HG03571 (cell line): Measurements from ENCODE around the gene SLC23A1.
"Not testable (repeated sequence)": the region's sequence is repeated elsewhere in the genome, so short reads cannot be mapped to it uniquely, and the experiment has no call there.

Experiments used
- ATAC-seq: cut with Tn5 transposase; IDR thresholded peaks from one replicate; pipeline ENCODE4 v1.9.1; 2021; ENCODE audit not compliant: unreplicated experiment

SLC23A1 gene

DNA sequence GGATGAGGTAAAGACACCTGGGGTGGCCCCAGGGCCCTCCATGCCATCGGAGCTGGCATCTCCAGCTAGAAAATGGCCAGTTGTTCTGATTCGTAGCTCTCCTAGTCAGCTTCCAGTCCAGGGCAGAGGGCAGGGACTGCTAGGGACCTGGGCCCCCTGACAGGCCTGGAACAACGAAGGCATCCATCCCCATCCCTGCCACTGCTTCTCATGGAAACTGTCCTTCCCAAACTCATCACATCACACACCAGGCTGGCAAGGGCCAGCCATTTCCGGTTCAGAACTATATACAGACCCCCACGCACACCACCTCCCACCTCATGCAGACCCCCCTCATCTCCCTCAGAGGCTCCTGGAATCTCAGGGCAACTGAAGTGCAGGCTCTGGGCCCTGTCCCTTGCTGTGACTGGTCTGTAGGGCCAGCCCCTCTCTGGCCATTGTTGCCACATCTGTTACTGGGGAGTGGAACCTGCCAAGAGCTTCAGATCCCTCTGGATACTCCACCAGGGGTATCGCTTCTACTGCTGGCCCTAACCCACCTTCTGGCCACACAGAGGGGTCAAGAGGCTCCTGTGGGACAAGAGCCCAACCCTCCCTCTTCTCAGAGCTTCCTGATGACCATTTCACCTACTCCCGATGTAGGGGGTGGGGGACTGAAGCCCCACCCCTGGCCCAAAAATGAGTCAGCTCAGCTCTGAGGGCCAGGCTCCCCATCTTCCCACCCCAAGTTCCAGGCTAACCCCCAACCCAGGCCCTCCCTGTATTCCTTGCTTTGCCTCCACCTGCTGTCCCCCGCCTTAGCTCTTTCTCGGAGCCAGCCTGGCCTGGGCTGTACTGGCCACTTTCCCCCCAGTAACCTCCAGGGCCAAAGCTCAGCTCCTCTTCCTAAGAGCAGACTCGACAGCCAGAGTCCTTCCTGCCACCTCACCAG lies 7.8 kb upstream of the SLC23A1 start:
- ATAC-seq, result no peak

DNA sequence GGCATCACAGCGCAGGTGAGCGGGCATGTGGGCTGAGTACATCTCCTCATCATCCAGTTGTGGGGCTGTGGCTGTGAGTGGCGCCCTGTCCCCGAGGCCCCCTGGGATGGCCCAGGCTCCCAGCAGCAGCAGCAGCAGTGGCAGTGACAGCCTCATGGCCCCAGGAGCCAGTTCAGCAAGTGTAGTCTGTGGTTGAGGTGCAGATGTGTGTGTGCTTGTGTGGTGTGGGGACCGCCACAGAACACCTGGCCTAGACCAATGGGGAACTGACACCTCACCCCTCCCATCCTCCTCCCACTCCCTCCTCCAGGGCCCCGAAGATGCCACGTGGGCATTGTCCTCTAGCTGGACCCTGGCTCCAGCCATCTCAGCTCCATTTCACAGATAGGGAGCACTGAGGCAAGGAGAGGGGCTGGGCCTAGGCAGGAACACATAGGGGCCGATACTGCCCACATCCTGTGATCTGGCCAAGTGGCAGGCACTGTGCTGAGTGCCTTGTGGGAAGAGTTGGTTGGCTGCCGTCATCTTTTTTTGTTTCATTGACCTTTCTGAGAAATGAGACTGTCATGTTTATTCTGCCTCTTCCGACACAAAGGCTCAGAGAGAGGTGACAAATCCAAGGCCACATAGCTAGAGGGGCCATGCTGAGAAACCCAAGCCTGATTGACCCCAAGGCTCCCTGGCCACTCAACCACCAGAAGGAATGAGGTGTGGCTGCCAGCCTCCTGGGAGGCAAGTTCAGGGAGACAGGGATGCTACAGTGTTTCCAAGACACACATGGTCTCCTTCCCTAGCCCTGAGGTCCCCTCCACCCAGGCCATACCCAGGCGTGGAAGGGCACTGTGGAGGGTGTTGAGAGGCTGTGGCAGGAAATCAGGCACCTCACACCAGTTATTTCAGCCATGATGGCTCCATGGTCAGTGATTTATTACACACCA lies 6.9 kb upstream of the SLC23A1 start, which contains the start of gene MZB1:
Gene MZB1 (minus strand): TSS at position 213 of the 938 bp plus-strand sequence. CDS start 57 bp downstream, at position 156.
- ATAC-seq, result peak; percentile 39

DNA sequence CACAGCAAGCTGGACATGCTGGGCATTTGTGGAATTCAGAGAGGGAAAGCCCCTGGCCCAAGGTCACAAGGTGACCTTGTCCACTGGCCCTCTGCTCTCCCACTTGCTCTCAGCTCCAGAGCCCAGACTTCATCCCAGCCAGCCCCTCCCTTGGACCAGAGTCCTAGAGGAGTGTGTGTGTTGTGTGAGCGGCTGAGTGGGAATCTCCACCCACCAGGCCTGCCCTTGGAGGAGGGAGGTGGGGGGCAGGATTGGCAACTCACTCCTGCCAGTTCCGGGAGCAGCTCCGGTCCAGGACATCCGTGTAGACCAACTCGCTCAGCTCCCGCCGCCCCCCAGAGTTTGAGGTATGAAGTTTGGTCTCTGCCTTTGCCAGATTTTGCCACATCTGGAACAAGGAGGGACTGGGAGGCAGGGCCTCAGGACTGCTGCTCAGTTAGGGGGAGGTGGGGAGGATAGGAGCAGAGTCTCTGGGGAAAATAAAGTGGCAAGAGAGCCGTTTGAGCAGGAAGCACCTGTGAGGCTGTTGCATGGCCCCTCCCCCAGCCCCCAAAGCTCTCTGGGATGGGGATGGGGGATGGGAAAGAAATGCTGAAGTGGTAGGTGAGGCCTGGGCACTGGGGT lies 5.2 kb upstream of the SLC23A1 start:
- ATAC-seq, result no peak

DNA sequence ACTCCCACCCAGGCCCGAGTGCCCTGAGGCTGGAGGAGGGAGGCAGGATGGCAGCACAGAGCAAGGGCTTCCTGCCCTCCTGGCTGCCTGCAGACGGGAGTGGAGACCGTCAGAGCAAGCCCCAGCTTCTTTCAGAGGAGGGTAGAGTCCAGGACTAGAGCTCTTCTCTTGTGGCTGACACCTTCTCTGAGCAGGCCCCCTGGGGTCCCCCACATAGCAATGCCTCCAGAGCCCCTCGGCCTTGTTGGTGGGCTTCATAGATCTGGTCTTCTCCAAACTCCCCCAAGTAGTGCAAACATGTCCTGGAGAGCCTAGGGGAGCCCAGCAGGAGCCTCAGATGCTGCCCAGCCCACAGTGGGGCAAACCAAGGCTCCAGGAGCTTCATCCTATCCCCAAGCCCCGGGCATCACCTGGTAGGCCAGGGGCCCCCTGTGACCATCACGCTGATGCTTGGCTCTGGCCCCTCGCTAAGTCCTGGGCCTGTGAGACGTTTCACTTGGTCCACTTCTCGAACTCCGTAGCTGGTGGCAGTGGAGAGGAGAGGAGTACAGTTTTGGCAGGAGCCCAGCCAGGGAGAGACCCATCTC lies 4.6 kb upstream of the SLC23A1 start:
- no peak for ATAC-seq

DNA sequence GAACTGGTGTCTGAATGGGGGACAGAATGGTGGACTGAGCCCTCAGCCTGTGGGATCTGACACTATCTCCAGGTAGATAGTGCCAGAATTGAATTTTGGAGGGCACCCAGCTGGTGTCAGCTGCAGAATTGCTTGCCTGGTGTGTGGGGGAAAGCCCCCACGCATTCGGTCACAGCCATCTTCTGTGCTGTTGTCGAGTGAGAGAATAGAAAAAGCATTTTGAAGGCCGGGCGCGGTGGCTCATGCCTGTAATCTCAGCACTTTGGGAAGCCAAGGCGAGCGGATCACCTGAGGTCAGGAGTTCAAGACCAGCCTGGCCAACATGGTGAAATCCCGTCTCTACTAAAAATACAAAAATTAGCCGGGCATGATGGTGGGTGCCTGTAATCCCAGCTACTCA lies 3.9 kb upstream of the SLC23A1 start:
- not testable (repeated sequence) for ATAC-seq

DNA sequence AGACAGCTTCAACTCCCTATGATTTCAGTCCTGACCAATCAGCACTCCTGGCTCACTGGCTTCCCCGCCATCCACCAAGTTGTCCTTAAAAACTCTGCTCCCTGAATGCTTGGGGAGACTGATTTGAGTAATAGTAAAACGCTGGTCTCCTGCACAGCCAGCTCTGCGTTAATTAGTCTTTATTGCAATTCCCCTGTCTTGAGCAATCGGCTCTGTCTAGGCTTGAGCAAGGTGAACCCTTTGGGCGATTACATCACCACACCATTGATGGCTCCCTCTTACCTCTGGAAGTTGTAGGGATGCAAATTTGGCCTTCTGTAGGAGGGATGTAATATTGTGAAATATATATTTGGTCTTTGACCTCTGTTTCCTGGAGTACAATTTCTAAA lies 2.9 kb upstream of the SLC23A1 start:
- no peak for ATAC-seq

DNA sequence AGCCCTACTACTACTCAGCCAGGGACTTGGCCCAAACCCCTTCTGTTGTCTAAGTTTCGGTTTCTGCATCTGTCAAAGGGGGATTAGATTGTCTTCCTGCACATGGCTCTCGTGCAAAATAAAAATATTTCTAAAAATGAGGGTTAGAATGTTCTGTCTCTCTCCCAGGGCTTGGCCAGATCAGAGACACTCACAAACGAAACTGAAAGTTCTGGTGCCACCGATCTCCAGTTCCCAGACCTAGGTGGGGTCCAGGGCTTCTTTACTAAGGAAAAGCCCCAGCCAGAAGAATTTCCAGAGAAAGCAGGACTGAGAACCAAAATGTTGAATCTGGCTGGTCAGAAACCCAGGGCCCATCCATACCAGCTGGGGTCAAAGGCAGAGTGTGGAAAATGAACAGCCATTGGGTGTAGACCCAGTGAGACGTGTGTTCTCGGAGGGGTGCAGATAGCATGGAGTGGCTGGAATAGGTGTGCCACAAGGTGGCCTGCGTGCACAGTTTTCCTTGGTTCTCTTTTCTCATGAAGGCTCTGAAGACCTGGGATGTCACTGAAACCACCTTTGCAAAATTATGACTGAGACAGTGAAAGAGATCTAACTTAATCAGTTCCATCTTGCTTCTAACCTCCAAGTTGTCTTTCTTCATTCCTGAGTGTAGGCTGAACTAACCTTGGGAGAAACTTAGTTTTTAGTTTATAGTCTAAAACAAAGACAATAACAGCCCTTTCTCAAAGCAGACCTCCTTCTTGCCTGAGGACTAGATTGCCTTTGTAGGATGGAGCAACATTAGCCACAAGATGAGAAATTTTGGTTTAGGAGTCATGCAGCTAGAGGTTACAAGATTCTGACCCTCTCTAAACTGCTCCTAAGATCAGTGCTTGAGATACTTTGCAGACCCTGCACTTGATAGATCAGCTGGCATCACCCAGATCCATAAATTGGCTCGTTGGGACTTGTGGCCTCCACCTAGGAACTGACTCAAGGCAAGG lies 2.3 kb upstream of the SLC23A1 start:
- ATAC-seq, result no peak

DNA sequence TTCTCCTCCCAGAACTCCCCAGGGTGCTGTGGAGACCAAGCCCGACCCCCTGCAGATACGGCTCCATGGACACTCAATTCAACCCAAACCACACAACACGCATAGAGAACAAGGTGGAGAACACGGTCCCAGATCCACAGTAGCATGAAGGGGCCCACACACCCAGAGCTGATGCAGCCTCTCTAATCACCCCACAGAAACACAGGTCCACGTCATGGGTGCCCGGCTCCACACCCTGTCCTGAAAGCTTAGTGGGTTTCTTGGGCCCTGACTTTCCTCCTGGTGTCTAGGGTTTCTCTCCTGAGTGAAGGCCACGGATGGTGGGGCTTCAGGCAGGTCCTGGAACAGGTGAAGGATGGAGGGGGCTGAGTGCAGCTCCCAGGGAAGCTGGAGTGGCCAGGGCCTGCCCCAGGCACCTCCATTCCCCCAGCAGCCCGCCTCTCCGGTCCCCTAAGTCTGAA lies 1.5 kb upstream of the SLC23A1 start:
- ATAC-seq, result no peak

DNA sequence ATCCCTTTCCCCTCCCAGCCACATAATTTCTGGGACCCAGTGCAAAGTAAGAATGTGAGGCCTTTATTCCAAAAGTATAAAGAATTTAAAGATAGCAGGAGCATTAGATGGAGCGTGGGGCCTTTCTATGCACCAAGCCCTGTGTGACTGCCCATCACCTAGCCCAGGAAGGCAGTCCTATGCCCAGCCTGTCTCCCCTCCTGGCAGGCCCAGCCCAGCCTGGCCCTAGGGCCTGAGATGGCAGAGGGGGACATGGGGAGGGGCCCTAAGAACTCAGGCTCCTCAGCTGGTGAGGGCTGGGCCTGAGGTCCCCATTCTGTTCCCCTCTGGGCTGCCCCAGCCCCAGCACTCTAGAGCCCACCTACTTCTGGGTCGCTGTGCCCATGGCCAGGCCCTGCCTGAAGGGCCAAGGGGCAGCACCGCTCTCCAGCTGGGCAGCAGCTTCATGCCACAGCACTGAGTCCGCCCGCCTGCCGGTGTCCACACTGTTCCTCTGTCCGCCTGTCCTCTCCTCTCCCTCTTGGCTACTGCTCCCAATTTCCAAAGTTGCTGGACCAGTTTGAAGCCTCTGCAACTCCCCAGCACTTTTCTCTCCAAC lies 995 bp upstream of the SLC23A1 start:
- no peak for ATAC-seq

DNA sequence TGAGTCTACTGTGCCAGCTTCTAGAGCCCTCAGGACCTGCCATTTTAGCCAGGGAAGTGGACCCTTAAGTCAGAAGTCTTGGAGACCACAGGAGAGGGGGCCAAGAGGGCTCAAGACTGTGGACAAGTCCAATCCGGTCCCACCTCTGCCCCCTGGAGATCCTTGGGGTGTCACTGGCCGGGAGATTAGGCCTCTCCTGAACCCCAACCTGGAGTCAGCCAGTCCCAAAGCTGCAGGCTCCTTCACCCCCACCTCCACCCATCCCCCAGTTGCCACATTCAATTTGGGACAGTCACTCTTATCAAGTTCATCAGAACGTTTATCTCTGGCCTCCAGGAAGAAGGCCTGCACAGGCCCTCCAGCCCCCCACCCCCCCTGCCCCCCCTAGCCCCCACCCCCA lies 290 bp downstream of the SLC23A1 start:
- no peak for ATAC-seq

DNA sequence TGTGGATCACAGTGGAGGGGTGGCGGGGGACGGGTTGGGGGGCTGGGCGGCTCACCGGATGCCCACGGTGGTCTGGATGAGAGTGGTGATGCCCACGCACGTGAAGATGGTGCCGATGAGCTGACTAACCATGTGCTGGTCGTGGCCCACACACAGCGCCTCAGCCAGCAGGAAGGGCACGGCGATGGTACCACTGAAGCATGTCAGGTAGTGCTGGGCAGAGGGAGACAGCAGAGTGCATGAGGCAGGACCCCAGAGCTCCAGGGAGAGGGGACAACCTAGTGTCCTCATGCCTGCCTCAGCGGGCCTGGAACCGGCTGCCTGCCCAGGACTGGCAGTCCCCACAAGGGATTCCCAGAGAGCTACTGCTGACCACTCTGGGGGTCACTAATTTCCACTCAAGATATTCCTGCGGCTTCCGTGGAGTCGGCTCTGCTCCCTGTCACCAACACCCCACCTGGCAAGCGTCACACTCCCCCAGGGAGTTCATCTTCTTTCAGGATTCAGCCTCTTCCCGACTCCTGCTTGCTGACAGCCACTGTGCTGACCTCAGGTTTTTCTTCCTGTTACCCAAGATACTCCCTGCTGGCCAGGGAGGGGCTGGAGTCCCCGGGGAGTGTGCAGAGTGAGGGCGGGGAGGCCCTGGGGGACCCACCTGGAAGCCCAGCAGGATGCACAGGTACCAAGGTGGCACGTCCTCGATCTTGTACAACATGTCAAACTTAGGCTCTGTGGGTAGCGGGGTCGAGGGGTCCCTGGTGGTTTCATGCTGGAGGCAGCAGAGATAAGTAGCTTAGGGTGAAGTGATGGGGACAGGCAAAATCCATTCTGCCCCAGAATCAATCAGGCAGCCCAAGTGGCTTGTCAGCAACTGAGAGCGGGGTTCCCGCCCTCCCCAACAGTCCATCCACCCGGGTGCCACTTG lies 998 bp downstream of the SLC23A1 start:
- ATAC-seq, result no peak

DNA sequence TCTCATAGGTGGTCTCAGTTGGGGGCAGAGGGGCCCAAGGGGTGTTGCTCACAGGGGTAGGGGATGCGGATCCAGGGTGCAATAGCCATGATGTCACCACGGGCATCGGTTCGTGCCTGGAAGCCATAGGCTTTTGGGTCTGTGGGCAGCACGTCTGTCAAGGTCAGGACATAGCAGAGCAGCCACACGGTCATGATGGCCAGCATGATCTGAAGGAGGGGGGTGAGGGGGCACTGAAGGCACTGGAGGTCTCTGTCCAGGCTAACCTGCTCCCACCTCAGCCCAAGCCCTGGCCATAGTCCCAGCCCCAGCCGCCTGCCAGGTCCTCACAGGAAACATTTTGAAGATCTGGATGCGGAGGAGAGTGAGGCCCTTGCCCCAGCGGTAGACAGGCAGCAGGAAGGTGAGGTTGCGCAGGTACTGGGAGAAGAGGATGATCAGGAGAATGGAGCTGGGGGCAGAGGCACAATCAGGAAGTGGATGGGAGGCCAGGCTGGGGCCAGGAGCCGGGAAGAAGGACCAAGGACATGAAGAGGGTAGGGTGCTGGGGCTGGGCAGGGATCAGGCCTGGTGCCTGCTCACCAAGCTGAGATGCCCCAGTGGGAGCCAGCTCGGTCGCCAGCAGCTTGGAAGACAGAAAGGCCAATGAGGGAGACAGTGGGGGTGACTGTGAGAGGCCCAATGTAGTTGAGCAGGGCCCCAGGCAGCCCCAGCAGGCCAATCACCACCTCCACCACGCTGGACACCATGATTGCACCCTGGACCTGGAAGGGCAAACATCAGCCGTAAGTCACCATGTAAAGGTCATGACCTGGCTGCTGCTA lies 3.3 kb downstream of the SLC23A1 start:
- no peak for ATAC-seq

DNA sequence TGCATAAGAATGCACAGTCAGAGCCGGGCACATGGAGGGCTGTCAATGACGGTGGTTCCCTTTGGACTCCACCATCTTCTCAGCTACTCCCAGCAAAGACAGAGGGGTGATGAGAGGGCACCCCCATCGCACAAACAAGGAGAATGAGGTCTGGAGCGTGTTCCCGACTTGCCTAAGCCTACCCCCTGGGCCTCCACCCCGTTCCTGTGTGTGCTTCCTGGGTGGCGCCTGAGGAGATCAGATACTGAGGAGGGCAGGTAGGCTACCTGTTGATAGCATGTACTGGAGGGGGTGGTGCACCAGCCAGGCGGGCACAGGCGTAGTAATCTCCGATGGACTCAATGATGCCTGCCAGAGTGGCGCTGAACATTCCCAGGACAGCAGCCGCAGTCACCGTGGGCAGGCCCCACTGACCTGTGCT lies 4.1 kb downstream of the SLC23A1 start:
- no peak for ATAC-seq

DNA sequence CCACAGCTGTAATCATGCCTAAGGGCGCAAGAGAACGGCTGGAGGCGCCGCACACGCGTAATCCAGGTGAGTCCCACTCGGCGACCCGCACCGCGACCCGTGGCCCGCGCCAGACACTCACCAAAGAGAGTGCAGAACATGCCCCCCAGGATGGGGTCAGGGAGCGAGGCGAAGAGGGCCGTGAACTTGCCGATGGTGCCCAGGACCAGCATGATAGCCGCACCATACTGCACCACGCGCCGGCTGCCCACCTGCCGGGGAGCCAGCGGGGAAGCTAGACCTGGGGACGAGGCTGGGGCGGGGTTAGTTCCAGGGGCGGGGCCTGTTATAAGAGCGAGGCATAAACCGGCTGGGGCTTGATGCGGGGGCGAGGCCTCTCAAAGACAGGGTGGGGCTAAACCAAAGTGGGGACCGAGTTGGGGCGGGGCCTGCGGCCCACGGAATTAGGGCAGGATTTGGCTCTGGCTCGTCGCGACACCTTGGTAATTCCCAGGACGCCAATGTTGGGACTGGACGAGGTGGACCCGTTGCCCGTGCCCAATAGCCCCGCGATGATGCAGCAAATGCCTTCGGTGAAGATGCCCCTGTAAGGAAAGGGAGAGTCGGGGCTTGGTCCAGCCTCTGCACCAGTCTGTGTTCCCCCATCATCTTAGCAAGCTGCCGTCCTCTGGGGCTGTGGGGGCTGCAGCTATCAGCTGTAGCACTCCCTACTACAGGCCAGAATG lies 4.8 kb downstream of the SLC23A1 start:
- no peak for ATAC-seq

DNA sequence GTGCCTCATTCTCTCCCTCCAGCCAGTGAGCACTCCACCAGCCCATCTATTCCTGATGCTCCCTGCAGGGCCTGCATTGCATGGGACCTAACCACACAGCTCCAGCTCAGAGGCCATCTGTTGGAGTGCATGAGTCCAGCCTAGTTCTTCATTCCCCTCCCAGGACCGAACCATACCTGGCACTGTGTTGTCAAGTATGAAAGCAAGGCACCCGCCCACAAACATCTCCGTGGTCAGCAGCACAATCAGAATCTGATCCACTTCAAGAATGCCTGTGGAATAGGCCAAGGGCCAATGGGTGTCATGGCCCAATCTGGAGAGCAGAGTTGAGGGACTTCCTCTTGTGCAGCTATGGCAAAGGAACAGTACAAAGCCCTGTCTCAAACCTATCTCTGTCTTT lies 5.9 kb downstream of the SLC23A1 start:
- no peak for ATAC-seq

DNA sequence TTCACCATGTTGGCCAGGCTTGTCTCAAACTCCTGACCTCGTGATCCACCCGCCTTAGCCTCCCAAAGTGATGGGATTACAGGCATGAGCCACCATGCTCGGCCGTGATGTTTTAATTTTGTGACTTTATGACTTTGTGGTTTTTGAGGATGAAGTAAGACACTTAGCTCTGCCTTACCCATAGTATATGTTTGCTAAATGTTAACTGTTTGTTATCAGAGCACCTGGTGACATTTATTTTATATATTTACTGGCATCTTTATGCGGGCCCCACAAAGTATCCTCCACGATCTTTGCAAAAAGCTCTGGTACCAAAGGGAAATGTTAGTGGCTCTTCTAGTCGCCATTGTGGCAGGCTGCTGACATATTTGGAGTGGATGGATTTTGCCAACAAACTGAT lies 6.7 kb downstream of the SLC23A1 start:
- ATAC-seq, result no peak

DNA sequence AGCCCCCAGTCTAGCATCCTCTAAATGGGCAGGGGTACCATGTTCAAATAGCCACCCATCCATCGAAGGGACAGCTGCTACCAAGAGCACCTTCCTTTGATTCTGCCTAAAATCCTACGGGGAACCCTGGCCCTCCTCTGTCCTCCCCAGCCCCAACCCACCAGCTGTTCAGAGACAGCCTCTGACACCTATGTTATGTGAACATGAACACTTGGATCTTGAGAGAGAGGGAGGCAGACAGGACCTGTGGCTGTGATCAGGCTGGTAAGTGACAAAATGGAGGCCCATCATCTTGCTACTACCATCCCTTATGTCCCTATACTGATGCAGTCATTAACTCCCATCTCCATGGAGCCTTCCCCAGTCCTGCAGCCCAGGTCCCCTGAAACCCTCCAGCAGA lies 8.2 kb downstream of the SLC23A1 start:
- no peak for ATAC-seq
